ENCODE measurements around the gene SLC4A3.
"Not testable (repeated sequence)": the region's sequence is repeated elsewhere in the genome, so short reads cannot be mapped to it uniquely, and the experiment has no call there.

DNA sequence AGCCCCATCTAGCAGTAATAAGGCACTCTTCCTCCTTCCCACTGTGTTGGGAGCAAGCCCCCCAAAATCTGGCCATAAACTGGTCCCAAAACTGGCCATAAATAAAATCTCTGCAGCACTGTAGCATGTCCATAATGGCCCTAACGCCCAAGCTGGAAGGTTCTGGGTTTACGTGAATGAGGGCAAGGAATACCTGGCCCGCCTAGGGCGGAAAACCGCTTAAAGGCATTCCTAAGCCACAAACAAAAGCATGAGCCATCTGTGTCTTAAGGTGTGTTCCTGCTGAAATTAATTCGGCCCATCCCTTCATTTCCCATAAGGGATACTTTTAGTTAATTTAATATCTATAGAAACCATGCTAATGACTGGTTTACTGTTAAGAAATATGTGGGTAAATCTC lies 24.2 kb downstream of the SLC4A3 start:
- TF ChIP-seq, protein P1, sequence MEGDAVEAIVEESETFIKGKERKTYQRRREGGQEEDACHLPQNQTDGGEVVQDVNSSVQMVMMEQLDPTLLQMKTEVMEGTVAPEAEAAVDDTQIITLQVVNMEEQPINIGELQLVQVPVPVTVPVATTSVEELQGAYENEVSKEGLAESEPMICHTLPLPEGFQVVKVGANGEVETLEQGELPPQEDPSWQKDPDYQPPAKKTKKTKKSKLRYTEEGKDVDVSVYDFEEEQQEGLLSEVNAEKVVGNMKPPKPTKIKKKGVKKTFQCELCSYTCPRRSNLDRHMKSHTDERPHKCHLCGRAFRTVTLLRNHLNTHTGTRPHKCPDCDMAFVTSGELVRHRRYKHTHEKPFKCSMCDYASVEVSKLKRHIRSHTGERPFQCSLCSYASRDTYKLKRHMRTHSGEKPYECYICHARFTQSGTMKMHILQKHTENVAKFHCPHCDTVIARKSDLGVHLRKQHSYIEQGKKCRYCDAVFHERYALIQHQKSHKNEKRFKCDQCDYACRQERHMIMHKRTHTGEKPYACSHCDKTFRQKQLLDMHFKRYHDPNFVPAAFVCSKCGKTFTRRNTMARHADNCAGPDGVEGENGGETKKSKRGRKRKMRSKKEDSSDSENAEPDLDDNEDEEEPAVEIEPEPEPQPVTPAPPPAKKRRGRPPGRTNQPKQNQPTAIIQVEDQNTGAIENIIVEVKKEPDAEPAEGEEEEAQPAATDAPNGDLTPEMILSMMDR (IDR thresholded peaks at IDR 0.05 in 2 of 3, conservative IDR thresholded peaks at IDR 0.05 in 1 of 3; ENCODE audit: borderline replicate concordance in 1 of 3, insufficient read depth in 1 of 3, low read depth in 2 of 3, low read length in 2 of 3), result not testable (repeated sequence)
- not testable (repeated sequence) for TF ChIP-seq POLR2A (IDR thresholded peaks at IDR 0.05; ENCODE audit: borderline replicate concordance, extremely low read depth, insufficient read depth, insufficient read length); POLR2AphosphoS5 (IDR thresholded peaks at IDR 0.05; ENCODE audit: low read depth, low read length); EZH2 (IDR thresholded peaks at IDR 0.05); YY1 (IDR thresholded peaks at IDR 0.05; ENCODE audit: extremely low read depth, insufficient replicate concordance, low read depth, low read length); SRF (IDR thresholded peaks at IDR 0.05; ENCODE audit: low read depth); CEBPB (IDR thresholded peaks at IDR 0.05; ENCODE audit: low read depth); FOSL1 (IDR thresholded peaks at IDR 0.05; ENCODE audit: low read depth); SIN3A (IDR thresholded peaks at IDR 0.05; ENCODE audit: low read depth)

All from HCT116 (cell line).